NCI-H226 (cell line): ENCODE measurements around the gene KRTAP10-8.
"Not testable (repeated sequence)": the region's sequence is repeated elsewhere in the genome, so short reads cannot be mapped to it uniquely, and the experiment has no call there.

Experiments
- DNase-seq: peaks from one replicate; pipeline ENCODE4 v3.0.0-alpha.2; 2015

The KRTAP10-8 gene, protein sequence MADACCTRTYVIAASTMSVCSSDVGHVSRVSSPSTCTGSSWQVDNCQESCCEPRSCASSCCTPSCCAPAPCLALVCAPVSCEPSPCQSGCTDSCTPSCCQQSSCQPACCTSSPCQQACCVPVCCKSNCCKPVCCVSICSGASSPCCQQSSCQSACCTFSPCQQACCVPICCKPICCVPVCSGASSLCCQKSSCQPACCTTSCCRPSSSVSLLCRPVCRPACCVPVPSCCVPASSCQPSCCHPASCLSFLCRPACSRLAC

DNA sequence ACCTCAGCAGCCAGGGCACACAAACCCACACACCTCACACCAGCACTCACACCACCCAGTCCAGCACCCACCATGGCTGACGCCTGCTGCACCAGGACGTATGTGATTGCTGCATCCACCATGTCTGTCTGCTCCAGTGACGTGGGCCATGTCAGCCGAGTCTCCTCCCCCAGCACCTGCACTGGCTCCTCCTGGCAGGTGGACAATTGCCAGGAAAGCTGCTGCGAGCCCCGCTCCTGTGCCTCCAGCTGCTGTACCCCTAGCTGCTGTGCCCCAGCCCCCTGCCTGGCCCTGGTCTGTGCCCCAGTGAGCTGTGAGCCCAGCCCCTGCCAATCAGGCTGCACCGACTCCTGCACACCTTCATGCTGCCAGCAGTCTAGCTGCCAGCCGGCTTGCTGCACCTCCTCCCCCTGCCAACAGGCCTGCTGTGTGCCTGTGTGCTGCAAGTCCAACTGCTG lies at the start of gene KRTAP10-8:
Gene KRTAP10-8, plus strand, starts transcription at position 51 of the 458 bp plus-strand sequence. Its CDS starts 22 bp downstream, at position 73.
- DNase-seq, result no peak

DNA sequence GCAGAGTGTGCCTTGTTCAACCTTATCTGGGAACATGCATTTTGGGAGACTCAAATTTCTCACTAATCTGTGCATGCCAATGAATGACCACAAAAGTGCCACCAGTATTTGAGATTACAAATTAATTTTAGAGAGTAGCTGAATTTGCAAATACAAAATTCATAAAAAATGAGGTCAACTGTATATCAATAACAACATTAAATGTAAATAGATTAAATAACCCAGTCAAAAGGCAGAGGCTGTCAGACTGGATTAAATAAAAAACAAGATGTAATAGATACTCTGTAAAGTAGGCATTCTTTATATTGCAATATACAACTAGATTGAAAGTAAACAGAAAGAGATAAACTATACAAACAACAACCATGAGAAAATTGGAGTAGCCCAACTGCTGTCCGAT lies 47.8 kb upstream of the KRTAP10-8 start:
- DNase-seq, result no peak

DNA sequence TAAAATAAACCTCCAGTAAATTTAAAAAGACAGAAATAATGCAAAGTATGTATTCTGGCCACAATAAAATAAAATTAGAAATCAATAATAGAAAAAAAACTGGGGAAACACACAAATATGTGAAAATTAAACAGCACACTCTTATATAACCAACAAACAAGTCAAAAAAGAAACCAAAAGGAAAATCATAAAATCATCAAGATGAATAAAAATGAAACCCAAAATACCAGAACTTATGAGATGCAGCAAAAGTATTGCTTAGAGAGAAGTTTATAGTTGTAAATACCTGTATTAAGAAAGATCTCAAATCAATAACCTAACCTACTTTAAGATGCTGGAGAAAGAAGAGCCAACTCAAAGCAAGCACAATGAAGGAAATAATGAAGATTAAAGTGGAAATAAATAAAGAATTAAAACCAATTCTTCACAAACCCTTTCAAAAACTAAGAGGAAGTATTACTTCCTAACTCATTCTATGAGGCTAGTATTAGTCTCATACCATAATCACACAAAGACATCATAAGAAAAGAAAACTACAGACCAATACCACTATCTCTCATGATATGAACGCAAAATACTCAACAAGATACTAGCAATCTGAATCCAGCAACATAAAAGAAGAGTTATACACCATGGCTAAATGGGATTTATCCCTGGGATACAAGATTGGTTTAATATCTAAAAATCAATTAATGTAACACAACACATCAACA lies 46.8 kb upstream of the KRTAP10-8 start:
- no peak for DNase-seq

DNA sequence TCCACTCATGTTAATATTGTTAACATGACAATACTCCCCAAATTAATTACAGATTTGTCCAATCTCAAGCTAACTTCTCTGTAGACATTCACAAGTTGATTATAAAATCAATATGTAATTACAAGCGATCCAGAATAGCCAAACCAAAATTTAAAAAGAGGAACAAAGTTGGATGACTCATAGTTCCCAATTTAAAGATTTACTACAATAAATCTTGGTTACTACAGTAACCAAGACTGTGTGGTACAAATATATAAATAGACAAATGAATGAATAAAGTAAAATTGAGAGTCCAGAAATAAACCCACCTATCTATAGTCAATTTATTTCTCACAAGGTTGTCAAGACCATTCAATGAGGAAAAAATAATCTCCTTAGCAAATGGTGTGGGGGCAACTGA lies 45.5 kb upstream of the KRTAP10-8 start:
- DNase-seq, result no peak

DNA sequence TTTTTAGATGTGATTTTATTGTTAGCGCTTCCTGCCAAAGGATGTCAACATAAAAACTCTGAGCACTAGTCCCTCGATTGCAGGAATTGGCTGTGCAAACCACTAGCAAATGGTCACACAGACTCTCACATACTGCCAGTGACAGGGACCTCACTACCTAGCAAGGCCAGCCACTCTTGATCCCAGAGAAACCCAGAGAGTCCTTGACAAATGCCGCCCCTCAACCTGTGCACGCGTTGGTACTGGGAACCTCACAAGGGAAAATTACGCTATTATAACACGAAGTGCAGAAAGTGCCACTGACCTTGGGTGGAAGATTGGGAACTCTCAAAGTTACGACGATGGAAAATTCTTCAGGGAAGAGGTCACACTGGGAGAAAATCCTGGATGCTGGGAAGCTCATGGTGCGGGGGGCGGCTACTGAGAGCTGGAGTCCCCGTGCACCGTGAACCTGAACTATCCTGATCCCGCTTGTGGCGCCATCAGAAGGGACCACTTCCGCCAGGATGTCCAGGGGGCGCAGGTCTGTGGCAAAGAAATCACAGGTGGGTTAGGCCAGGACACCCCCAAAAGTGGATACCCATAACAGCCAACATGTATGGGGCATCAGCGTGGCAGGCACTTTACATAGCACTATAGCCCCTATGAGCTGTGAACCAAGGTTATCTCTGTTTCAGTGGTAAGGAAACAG lies 44.3 kb upstream of the KRTAP10-8 start:
- DNase-seq, result no peak

DNA sequence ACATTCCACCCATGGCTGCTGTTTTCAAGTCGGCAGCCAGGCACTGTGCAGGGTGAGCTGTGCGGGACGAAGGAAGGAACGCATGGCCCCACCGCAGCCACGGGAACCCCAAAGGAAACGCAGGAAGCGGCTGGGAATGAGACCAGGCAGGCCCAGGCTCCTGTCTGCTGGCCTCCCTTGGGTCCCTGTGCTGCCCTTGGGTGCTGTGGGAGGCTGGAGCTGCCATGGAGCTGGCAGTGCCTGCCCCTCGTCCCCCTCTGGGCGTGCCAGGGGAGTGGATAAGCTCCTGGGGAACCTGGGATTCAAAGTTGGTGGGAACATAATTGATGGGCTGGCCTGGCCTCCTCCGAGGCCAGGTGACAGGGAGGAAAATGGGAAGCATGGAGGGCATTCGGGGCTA lies 43.6 kb upstream of the KRTAP10-8 start:
- no peak for DNase-seq

DNA sequence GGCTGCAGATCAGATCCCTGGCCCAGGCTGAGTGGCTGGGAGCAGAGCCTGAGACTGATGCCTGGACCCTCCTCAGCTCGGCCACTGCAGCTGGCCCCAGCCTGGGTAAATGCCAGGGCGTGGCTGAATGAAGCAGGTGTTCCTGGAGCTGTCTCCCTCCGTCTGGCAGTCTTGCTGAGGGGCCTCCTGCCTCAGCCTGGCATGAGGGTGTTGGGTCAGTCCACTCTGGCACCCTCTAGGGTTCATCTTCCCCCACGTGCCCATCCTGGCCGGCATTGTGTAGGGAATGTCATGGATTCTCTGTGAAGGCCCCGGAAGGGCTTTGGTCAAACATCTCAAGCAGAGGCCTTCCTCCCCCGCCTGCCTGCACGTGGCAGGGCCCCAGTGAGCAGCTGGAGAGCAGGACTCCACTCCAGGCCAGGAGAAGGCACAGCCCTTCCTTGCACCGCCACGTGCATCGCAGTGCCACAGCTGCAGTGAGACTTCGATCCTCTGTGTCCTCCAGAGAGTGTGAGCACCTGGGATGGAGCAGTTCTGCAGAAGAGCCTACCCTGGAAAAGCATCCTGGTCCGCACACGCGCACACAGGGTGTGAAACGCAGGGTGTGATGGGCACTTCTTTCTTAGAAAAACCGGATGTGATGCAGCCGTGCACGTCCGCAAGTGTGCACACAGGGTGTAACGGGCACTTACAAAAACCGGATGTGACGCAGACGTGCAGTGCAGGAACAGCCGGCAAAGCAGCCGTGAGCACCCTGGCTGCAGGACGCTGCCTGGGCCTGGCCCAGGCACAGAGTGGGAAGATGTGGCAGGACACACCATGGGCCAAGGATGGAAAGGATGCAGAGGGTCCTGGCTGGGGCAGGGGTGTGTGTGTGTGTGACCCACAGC lies 43.0 kb upstream of the KRTAP10-8 start:
- DNase-seq, result no peak

DNA sequence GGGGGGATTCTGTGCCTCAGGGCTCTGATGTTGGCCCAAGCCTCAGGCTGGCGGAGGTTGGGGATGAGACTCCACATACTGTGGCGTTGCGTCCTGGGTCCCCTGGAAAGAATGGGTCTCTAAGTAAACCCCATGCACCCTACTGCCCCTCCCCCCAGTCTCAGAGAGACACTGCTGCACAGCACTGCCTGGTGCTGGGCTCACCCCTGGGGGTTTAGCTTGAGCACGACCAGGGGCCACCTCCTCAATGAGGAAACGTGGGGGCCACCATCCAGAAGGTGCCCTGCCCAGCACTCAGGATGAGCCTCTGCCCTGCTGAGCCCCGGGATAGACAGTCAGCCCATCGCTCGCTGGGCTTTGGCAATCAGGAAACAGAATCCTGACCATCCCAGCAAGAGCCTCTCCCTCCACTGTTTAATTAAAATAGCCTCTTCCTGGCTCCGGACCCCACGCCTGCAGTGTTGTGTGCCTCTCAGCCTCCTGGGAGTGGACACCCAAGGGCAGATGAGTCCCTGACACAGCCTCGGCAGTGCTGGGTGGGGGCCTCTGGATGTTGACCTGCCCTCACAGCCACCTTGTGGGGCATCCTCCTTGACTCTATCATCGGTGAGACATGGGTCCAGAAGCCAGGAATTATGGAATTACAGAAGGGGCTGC lies 41.9 kb upstream of the KRTAP10-8 start:
- DNase-seq, result no peak

DNA sequence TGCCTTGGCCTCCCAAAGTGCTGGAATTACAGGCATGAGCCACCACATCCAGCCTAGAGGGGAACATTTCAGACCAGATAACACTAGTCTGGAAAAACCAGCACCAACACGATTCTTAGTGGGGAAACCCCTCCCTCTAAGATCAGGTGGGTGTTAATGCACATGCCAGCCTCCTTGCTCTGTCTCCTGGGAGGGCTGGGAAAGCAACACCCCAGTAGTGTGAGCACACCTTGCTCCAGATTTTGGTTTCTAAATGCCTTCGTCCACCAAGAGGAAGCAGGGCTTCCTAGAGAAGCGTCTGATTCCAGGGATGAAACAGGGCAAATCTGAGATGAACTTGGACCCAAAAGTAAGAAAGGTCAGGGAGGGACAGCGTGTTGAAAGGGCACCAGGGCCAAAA lies 40.6 kb upstream of the KRTAP10-8 start:
- DNase-seq, result no peak

DNA sequence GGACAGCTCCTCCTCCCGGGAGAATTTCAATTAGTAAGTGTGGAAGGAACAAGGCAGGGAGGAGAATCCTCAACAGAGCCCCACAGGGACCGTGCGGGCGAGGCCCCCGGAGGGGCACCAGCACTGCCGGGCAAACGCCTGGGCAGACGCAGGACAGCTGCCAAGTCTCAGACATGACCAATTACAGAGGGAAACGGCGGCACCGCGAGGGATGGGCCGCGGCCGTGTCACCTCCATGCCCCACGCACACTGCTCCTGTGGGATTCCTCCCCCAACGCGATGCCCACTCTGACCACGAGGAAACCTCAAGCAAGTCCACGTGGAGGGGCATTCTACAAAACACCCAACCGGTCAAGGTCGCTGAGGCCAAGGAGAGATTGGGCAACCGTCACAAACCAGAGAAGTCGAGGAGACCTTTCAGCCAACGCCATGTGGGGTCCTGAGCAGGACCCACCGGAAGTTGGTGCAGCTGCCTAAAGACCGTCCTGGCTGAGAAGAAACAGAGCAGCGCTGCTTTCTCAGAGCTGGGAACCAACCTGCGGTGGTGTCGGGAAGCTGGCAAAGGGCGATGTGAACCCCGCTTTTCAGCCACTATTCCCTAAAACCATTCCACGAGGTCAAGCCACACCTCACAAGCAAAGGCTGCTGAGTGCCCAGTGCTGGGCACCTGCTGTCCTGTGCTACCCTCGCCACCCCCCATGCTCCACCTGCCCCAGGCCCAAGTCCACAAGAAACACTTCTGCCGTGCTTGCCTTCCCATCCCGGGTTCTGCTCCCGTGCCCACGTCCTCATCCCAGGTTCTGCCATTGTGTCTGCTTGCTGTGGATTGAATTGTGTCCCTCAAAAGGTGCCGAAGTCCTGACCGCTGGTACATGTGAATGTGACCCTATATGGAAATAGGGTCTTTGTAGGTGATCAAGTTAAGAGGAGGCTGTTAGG lies 39.8 kb upstream of the KRTAP10-8 start:
- DNase-seq, result no peak

DNA sequence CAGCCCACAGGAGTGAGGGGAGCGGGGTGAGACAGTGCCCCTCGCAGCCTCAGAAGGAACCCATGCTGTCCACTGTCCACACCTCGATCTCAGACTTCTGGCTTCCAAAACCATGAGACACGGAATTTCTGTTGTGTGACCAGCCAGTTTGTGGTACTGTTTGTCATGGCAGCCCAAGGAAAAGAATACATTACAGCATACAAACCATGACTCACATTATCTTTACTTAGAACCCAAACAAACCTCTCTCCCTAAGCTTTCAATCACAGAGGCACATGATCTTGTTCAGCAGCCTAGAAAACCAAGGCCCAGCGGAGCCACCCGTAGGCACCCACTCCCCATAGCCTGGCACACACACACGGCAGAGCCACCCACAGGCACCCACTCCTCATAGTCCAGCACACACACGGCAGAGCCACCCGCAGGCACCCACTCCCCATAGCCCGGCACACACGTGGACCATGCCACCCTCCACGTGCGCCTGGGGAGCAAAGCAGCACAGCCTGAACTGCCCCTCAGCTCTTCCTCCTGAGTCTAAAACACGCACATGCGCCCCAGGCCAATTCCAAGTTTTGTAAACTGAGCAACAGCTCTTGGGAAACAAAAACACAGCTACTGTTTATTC lies 38.8 kb upstream of the KRTAP10-8 start:
- DNase-seq, result no peak

DNA sequence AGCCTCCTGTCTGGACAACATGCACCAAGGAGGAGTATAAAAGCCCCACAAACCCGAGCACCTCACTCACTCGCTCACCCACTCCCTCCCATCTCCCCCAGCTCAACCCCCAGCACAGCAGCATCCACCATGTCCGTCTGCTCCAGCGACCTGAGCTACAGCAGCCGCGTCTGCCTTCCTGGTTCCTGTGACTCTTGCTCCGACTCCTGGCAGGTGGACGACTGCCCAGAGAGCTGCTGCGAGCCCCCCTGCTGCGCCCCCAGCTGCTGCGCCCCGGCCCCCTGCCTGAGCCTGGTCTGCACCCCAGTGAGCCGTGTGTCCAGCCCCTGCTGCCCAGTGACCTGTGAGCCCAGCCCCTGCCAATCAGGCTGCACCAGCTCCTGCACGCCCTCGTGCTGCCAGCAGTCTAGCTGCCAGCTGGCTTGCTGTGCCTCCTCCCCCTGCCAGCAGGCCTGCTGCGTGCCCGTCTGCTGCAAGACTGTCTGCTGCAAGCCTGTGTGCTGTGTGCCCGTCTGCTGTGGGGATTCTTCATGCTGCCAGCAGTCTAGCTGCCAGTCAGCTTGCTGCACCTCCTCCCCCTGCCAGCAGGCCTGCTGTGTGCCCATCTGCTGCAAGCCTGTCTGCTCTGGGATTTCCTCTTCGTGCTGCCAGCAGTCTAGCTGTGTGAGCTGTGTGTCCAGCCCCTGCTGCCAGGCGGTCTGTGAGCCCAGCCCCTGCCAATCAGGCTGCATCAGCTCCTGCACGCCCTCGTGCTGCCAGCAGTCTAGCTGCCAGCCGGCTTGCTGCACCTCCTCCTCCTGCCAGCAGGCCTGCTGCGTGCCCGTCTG lies 38.0 kb upstream of the KRTAP10-8 start, which contains the start of gene KRTAP10-4:
Gene KRTAP10-4, plus strand, starts transcription at position 100 of the 827 bp plus-strand sequence. Its CDS starts 30 bp downstream, at position 130.
- not testable (repeated sequence) for DNase-seq

DNA sequence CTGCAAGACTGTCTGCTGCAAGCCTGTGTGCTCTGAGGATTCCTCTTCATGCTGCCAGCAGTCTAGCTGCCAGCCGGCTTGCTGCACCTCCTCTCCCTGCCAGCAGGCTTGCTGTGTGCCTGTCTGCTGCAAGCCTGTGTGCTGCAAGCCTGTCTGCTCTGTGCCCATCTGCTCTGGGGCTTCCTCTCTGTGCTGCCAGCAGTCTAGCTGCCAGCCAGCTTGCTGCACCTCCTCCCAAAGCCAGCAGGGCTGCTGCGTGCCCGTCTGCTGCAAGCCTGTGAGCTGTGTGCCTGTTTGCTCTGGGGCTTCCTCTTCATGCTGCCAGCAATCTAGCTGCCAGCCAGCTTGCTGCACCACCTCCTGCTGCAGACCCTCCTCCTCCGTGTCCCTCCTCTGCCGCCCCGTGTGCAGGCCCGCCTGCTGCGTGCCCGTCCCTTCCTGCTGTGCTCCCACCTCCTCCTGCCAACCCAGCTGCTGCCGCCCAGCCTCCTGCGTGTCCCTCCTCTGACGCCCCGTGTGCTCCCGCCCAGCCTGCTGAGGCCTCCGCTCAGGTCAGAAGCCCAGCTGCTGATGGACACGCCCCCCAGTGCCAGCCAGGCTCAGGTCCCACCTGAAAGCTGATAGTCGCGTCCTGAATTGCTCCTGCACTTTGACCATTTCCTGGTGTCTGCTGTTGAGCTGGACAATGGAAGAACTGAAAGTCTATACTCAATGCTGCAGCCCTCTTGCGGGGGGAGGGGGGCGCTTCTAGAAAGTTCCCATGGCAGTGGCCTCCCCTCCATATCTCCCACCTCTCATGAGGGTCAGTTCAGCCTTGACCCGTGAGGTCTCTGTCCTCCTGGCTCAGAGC lies 37.2 kb upstream of the KRTAP10-8 start:
- no peak for DNase-seq

DNA sequence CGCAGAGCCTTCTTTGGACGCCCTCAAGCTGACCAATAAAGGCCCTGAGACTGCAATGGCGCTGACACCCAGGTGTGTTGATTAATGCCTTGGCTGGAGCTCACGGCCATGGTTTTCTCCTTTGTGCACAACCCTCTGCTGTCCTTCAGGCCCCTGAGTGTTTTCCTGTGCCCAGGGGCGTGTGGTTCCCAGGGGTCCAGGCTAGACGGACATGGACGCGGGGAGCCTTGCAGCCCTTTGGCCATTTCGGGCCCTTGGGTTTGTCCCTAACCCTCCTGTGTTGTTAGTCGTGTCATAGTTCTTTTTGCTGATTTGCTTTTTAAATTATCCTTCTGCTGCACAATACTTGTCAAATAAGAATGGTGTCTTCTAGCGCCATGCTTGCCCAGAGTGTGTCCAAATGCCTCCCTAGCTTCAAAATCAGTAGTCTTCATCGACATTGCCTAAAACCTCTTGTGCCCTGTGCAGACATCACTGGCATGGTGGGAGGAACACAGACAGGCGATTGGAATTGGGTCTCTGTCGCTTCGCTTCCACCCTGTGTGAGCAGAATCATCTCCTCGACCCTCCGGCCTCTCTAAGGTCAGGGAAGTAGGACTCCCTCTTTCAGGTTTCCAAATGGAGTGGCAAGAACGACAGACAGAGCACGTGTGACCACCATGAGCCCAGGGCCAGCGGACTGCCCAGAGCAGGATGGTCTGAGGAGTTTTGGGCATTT lies 36.4 kb upstream of the KRTAP10-8 start:
- DNase-seq, result no peak

DNA sequence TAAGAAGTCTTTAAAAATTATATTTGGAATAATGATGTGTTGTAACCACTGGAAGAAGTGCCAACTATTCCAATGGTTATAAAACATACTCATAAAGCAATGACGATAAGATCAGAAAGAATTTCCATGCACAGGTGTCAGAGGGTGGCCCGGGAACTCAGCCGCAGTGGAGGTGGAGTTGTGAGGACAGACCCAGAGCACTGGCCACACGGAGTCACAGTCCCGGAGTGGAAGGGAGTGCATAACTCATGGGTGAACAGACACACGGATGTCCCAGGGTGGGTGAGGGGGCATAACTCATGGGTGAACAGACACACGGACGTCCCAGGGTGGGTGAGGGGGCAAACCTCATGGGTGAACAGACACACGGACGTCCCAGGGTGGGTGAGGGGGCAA lies 35.9 kb upstream of the KRTAP10-8 start:
- DNase-seq, result no peak

DNA sequence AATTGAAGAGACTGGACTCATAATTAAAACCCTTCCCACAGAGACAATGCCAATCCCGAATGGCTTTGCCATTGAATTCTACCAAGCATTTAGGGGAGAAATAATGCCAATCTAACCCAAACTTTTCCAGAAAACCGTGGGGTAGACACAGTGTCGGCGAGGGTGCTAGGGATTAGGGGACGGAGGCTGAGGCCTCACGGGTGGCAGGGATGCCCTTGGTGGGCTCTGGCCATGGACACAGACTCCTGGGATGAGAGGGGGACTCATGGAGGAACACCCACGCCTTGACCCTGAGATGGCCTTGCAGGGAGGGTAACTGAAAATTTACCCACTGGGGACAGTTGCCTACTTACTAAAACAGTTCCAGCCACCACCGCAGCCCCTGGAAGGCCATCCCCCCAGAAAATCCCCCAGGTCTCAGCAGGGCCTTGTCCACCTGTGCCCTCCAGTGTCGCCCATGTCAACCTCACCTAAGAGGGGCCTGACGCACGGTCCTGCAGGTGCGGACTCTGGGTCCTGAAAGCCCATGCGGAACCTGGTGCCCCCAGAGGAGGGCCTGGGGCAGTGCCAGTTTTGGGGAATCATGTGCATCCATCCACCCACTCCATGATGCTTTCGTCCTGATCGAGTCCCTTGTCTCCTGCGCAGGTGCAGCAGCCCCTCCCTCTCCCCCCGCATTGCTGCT lies 33.4 kb upstream of the KRTAP10-8 start:
- no peak for DNase-seq
